GM20000 (cell line): Measurements from ENCODE around the gene IGF1R.

Experiments used
- DNase-seq: peaks from one replicate; pipeline ENCODE4 v3.0.0; 2012; ENCODE audit warnings: low spot score
- CTCF ChIP-seq: IDR thresholded peaks from 2 replicates; pipeline ENCODE4 v1.5.1; 2012; ENCODE audit warnings: mild to moderate bottlenecking, control low read depth; ENCODE audit errors: extremely low read depth, missing control alignments

Gene IGF1R

GRCh38 chr15:98901434-98902072, 253.2 kb downstream of the IGF1R start:
- TF ChIP-seq CTCF, result no peak

GRCh38 chr15:98902931-98903330, 254.6 kb downstream of the IGF1R start:
- no peak for TF ChIP-seq CTCF
- no peak for DNase-seq

More at GRCh38 chr15:98901434-98902072, 253.2 kb downstream of the IGF1R start:
- DNase-seq, result no peak

GRCh38 chr15:98903377-98904018, 255.2 kb downstream of the IGF1R start:
- TF ChIP-seq CTCF, result no peak
- DNase-seq, result no peak

GRCh38 chr15:98904544-98904943, 256.2 kb downstream of the IGF1R start:
- peak; percentile 54 for DNase-seq
- peak; percentile 38 for TF ChIP-seq CTCF

GRCh38 chr15:98905963-98906711, 257.8 kb downstream of the IGF1R start:
- TF ChIP-seq CTCF, result no peak
- DNase-seq, result no peak

- DNase-seq, result no peak
- no peak for TF ChIP-seq CTCF
These were observed 258.4 kb downstream of the IGF1R start for GRCh38 chr15:98906712-98907083.

- no peak for DNase-seq
These were observed 259.7 kb downstream of the IGF1R start for GRCh38 chr15:98907927-98908471.

More at GRCh38 chr15:98907927-98908471, 259.7 kb downstream of the IGF1R start:
- no peak for TF ChIP-seq CTCF
